Measurements from ENCODE around the gene TMEM200A.

TMEM200A gene

GRCh38 chr6:130459316-130459715, 93.5 kb downstream of the TMEM200A start:
- Histone ChIP-seq H3K27ac (no peak overlapping the region), H3K36me3 (no peaks in the 10 kb centered on the region), H3K27me3 (ENCODE audit: insufficient read depth, low read depth, severe bottlenecking) (no peaks in the 10 kb centered on the region), H3K9me3 (ENCODE audit: severe bottlenecking) (no peaks in the 10 kb centered on the region), H3K4me3 (ENCODE audit: low read depth, low read length) (no peak overlapping the region)
- no peak for TF ChIP-seq CTCF (IDR thresholded peaks at IDR 0.05; ENCODE audit: low read depth, low read length)
- no peak for DNase-seq

GRCh38 chr6:130460934-130461333, 95.1 kb downstream of the TMEM200A start:
- Histone ChIP-seq H3K27me3 (ENCODE audit: insufficient read depth, low read depth, severe bottlenecking) (no peaks in the 10 kb centered on the region), H3K4me3 (ENCODE audit: low read depth, low read length) (no peak overlapping the region), H3K36me3 (no peaks in the 10 kb centered on the region), H3K9me3 (ENCODE audit: severe bottlenecking) (no peaks in the 10 kb centered on the region), H3K27ac (no peak overlapping the region)
- DNase-seq = no peak
- no peak for TF ChIP-seq CTCF (IDR thresholded peaks at IDR 0.05; ENCODE audit: low read depth, low read length)

DNA sequence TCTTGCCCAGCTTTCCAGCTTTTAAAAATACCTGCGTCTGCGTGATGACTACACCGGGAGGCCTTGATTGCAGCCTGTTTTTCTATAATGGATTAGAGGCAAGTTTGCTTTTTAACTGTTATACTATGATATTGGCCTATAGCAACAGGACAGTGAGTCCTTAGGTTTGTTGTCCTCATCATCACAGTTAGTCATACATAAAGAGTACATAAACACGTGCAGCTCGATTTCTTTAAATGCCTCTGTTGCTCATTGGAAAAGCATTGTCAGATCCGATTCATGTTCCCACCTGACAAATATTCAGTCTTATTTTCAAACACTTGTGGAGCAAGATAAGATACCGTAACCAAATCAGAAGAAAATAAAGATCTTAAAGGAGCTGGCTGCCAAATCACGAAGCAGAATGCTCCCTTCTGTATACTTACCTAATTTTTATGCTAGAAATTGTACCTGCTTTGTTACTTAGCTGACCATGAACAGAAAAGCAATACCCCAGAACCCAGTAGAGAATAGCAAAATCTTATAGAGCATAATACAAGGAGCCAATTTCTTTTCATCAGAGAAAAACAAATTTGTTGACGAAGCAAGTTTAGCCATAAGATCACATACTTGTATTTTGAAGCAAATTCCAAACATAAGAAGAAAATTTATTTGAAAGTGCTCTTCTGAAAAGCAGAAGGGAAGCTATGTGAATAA, 100.4 kb downstream of the TMEM200A start:
- TF ChIP-seq CTCF (IDR thresholded peaks at IDR 0.05; ENCODE audit: low read depth, low read length) = no peak
- no peak for DNase-seq

DNA sequence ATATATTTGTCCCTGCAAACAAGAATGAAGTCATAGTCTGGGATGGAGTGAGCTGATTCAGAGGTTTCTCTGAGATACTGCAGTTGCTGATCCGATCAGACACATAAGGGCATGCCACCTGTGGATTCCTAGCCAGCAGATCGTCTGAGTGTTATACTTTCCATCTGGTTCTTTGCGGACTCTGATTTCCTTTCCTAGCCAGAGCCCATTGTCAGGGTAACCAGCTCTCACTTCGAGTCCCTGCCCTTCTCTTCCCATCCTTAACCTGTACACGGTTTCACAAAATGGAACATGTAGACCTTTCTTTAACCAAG, 100.9 kb downstream of the TMEM200A start:
- H3K4me3 ChIP-seq (ENCODE audit: low read depth, low read length) = no peak overlapping the region
- no peaks in the 10 kb centered on the region for H3K27me3 ChIP-seq (ENCODE audit: insufficient read depth, low read depth, severe bottlenecking)
- H3K27ac ChIP-seq = no peak overlapping the region
- H3K9me3 ChIP-seq (ENCODE audit: severe bottlenecking) = no peaks in the 10 kb centered on the region
- no peak for TF ChIP-seq CTCF (IDR thresholded peaks at IDR 0.05; ENCODE audit: low read depth, low read length)
- no peaks in the 10 kb centered on the region for H3K36me3 ChIP-seq
- DNase-seq = no peak

More for the DNA sequence above, 100.4 kb downstream of the TMEM200A start:
- Histone ChIP-seq H3K36me3 (no peaks in the 10 kb centered on the region), H3K27me3 (ENCODE audit: insufficient read depth, low read depth, severe bottlenecking) (no peaks in the 10 kb centered on the region), H3K27ac (no peak overlapping the region), H3K4me3 (ENCODE audit: low read depth, low read length) (no peak overlapping the region), H3K9me3 (ENCODE audit: severe bottlenecking) (no peaks in the 10 kb centered on the region)

DNA sequence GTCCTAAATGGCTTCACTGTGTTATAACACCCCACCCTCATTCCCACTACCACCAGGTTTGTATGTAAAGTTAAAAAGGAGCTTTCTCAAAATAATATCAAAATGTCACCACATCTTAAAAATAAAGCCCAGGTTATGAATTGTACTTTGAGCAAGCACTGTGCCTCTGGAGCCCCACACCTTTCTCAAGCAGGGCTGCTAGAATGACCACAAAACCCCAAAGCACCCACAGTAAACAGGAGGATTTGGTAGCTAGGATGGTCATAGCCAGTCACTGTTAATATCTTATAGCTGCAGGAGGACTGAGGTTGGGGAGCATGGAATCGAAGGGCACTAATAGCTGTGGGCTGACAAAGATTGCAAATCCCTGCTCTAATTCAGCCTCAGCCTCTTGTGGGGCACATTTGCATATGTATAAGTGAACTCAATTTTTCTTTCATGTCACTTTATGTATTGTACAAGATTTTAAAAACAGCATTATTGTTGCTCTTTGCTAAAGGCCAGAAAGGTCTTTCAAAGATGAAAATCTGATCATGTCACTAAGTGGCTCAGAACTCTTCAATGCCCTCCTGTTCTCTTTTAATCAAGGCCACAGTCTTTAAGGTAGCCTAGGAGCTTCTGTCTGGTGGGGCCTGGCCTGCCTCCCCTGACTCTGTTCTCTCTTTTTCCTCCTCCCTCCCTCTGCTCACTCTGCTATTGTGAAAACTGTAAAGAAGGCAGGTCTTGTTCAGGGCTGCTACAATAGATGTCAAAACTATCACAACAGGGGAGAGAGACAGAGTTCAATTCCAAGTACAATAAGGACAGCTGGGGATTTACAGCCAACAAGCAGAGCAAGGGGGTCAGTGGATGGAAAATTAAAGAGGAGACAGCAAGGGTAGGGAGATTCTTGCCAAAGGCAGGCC, 101.6 kb downstream of the TMEM200A start:
- Histone ChIP-seq H3K27ac (no peak overlapping the region), H3K4me3 (ENCODE audit: low read depth, low read length) (no peak overlapping the region), H3K27me3 (ENCODE audit: insufficient read depth, low read depth, severe bottlenecking) (no peaks in the 10 kb centered on the region), H3K9me3 (ENCODE audit: severe bottlenecking) (no peaks in the 10 kb centered on the region), H3K36me3 (no peaks in the 10 kb centered on the region)
- DNase-seq = no peak
- TF ChIP-seq CTCF (IDR thresholded peaks at IDR 0.05; ENCODE audit: low read depth, low read length) = no peak

Data from WERI-Rb-1 (cell line).